Measurements from ENCODE around the gene SEMA4B. TPM values are rescaled to one million over a fixed set of nuclear protein-coding genes. Genes with fewer than 3 reads are reported as not detected.

Gene SEMA4B
- total and polyA plus RNA-seq, 2 of the 8 experiments (the other 6 are each of a cell fraction or from before 2014, with no cell fraction given) = 42.7 to 43.0 TPM

GRCh38 chr15:90201944-90202375 lies 830 bp downstream of the SEMA4B start:
- Histone ChIP-seq H2BK20ac (ENCODE audit: low read length) (no peak overlapping the region), H2BK15ac (ENCODE audit: low read length) (no peak overlapping the region), H4K8ac (ENCODE audit: extremely low read depth, insufficient read depth, low read length) (no peak overlapping the region), H3K23ac (ENCODE audit: insufficient read length) (no peak overlapping the region), H2BK12ac (ENCODE audit: low read depth, low read length) (no peak overlapping the region), H3K23me2 (ENCODE audit: low read depth, low read length) (peaks cover 16% of the 10 kb centered on the region), H3K14ac (ENCODE audit: insufficient read length) (no peak overlapping the region), H2BK5ac (ENCODE audit: low read depth, low read length) (peak overlapping the region; percentile 44; the same call in 1 of the 2 replicates), H3K18ac (ENCODE audit: extremely low read depth, low read length) (peak overlapping the region; percentile 95), H2BK120ac (replicated peaks; ENCODE audit: low read depth, low read length) (no peak overlapping the region), H3K4me3 (ENCODE audit: extremely low read depth in 1 of 4, insufficient read depth in 2 of 4, low read depth in 3 of 4, low read length in 4 of 4) (peak overlapping the region; percentile 55 to 95 (median 81)), H3K4ac (replicated peaks; ENCODE audit: insufficient read length, low read depth, low read length) (no peak overlapping the region), H3K9ac (replicated peaks in 1 of 4; ENCODE audit: extremely low read depth in 1 of 4, low read depth in 3 of 4, low read length in 3 of 4) (peak overlapping the region; percentile 55 to 63 (median 61); a peak in 4 of 7 replicates), H2AK5ac (ENCODE audit: low read depth, low read length) (no peak overlapping the region), H3K4me2 (ENCODE audit: insufficient read depth in 1 of 2, low read depth in 2 of 2, low read length in 2 of 2) (peak overlapping the region; percentile 85 to 86), H3K27ac (ENCODE audit: low read depth, low read length) (no peak overlapping the region), H4K20me1 (replicated peaks in 1 of 2; ENCODE audit: control insufficient read depth in 1 of 2, insufficient read depth in 2 of 2, low read length in 2 of 2) (peaks cover 6 to 29% of the 10 kb centered on the region in 2 experiments), H3K79me2 (ENCODE audit: control insufficient read depth in 1 of 2, insufficient read depth in 2 of 2, low read length in 2 of 2) (peaks cover 9 to 47% of the 10 kb centered on the region in 2 experiments), H3K4me1 (replicated peaks in 1 of 4; ENCODE audit: control insufficient read depth in 3 of 4, insufficient read depth in 4 of 4, low read length in 3 of 4) (peaks cover 0 to 21% (median 7%) of the 10 kb centered on the region in 4 experiments; a peak in 5 of 7 replicates), H3K79me1 (ENCODE audit: low read depth, low read length) (peaks cover 16% of the 10 kb centered on the region), H4K5ac (ENCODE audit: insufficient read length, low read depth, low read length) (no peak overlapping the region), H4K91ac (replicated peaks; ENCODE audit: insufficient read length, low read length) (no peak overlapping the region), H3K36me3 (ENCODE audit: control insufficient read depth in 2 of 4, insufficient read depth in 4 of 4, low read length in 3 of 4) (peaks cover 0 to 2% (median 0%) of the 10 kb centered on the region in 4 experiments; a peak in 4 of 8 replicates), H3K27me3 (replicated peaks in 1 of 4; ENCODE audit: control insufficient read depth in 3 of 4, extremely low read depth in 1 of 4, insufficient read depth in 3 of 4, low read length in 3 of 4) (no peaks in the 10 kb centered on the region), H3K56ac (replicated peaks; ENCODE audit: insufficient read length, low read depth, low read length) (no peak overlapping the region), H2AFZ (ENCODE audit: low read length) (no peak overlapping the region), H3K9me3 (ENCODE audit: insufficient read depth in 2 of 2, low read depth in 1 of 2, low read length in 1 of 2) (no peaks in the 10 kb centered on the region)
- peak in 1 of 2 experiments; percentile 73 for DNase-seq (ENCODE audit: low read depth in 1 of 2, low spot score in 2 of 2)
- WGBS, 2 experiments (ENCODE audit: extremely low coverage in 1 of 2, insufficient coverage in 1 of 2, insufficient read length in 1 of 2, insufficient replicate concordance in 2 of 2, low coverage in 1 of 2, low lambda C conversion rate in 2 of 2, missing lambda C conversion rate in 1 of 2) = 4% methylated on average over 15 of the region's 25 CpGs; no CpG with 5 or more reads in 1 of the 2 experiments
- 0 out of 4 replicates have a peak, but pooled peaks of 1 of the 2 experiments have one; percentile 12 for TF ChIP-seq SIN3A (conservative IDR thresholded peaks at IDR 0.05 in 1 of 2, IDR thresholded peaks at IDR 0.05 in 1 of 2; ENCODE audit: low read depth in 1 of 2, low read length in 2 of 2)
- no peak for TF ChIP-seq TAF7 (optimal IDR thresholded peaks at IDR 0.05; ENCODE audit: borderline replicate concordance, low read depth, low read length)
- TF ChIP-seq TAF1 (IDR thresholded peaks at IDR 0.05; ENCODE audit: low read depth, low read length) = 0 out of 2 replicates have a peak, but pooled peaks have one; percentile 24
- TF ChIP-seq TBP (IDR thresholded peaks at IDR 0.05; ENCODE audit: low read depth, low read length) = 0 out of 2 replicates have a peak, but pooled peaks have one; percentile 17
- no peak for TF ChIP-seq CEBPB (IDR thresholded peaks at IDR 0.05; ENCODE audit: low read depth, low read length)
- ChIA-PET CTCF (ENCODE audit: partially characterized antibody) (interaction anchor here (0.6 to 12.6 kb wide), 7 partner anchors 10 to 1395 kb away, joined by 3 to 182 read pairs (median 4); partner anchors contain the start of genes CIB1 and GDPGP1), POLR2A (ENCODE audit: partially characterized antibody) (interaction anchor here (0.7 to 3.3 kb wide), 14 partner anchors 10 to 201 kb away, joined by 3 to 25 read pairs (median 6); partner anchors contain the start of genes CIB1, GDPGP1 and ZNF710)
- no peak for FAIRE-seq
